SU-DHL-6 (cell line): ENCODE results near the gene LRRC39.

Experiments used
- CTCF ChIP-seq: fragments of 200-600 bp; sonication (generic); IDR thresholded peaks from one replicate; pipeline ENCODE4 v1.5.1; 2017; ENCODE audit warnings: antibody characterized with exemption, mild to moderate bottlenecking, low read length, moderate library complexity; ENCODE audit not compliant: insufficient read depth, poor library complexity, severe bottlenecking
- EZH2phosphoT487 ChIP-seq: fragments of 200-600 bp; sonication (generic), shearing (Covaris generic); conservative IDR thresholded peaks from 2 replicates; pipeline ENCODE4 v1.6.1; 2018; ENCODE audit warnings: mild to moderate bottlenecking, antibody characterized with exemption, low read length, moderate library complexity, mixed read lengths

- TF ChIP-seq CTCF (no peak), EZH2phosphoT487 (no peak)
Measured at GRCh38 chr1:100215101-100215500, 37.0 kb upstream of the LRRC39 start.
